ENCODE measurements around the gene HHATL.
A peak's percentile ranks its signal among the peaks of the same experiment; 100 is the strongest.

HHATL gene

GRCh38 chr3:42662813-42663535 is 39.6 kb downstream of the HHATL start:
- DNase-seq, result no peak

DNA sequence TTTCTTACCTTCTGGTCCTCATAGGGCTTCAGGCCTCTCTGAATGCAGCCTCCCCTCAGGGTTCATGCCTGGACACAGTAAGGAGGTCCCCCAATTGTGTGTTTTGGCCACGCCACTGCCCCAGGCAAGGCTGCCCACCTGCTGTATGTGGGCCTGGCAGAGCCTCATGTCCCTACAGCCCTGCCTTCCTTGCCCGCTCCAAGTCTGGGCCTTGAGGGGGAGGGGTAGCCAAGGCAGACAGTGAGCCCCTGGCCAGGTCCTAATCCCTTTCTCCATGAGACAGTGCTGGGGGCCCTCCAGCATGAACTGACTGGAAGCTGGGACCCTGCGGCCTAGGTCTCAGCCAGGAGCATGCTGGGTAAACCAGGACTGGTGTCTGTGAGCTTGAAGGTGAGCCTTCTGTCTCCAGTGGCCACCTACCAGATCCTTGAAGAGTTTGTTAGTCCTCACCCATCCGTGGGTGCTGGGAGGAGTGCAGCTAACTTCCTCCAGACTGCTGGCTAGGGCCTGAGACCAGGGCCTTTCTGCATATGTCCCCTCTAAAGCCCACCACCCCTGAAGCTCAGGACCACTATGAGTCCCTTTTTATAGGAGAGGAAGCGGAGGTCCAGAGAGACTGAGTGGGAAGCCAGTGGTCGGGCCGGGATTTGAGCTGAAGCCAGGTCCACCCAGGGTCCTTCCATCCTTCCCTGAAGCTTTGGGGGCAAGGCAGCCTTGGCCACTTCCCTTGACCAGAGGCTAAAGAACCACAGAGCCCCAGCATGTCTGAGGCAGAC is 40.4 kb downstream of the HHATL start:
- no peak for DNase-seq

DNA sequence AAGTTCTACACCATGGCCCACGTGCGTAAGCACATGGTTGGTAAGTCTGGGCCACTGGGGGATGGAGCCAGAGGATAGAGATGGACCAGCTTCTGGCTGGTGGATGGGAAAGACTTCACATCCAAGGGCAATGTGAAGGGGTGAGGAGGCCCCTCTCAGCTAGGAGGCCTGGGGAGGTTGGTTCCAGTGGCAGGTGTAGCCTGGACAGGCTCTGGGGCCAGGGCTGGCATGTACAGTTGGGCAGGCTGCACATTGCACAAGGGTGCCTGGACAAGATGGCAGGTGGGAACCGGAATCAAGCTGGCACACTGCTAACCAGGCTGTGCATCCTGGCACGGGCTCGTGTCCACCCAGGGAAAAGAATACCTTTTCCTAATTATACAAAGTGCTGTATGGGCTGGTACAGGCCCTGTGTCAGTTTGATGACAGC is 41.0 kb downstream of the HHATL start:
- no peak for DNase-seq

GRCh38 chr3:42660898-42661297 is 41.7 kb downstream of the HHATL start:
- DNase-seq, result peak; percentile 10

DNA sequence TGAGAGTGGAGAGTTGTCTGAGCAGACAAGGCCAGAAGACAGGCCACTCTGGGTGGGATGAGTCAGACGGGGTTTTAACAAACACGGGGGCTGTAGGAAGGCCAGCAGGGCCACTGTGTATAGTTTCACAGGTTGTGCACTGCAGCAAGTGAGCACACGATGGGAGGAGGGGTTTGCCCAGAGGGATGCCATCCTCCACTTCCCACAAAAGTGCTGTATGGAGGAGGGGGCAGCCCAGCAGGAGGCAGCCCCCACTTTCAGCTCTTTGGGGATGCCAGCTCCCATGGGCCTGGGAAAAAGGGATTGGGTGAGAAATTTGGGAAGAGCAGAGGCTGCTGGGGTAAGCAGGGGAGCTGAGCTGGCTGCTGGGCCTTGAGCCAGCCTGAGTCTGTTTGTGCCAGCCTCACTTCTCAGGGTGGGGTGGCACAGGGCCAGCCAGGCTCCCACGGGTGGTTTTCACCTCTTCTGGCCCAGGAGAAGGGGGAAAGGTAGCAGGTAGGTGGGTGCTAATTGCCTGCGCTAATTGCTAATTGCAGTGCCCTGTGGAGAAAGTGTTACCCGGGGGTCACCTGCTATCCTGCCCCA is 42.4 kb downstream of the HHATL start:
- no peak for DNase-seq

- DNase-seq, result no peak
Observed at GRCh38 chr3:42659451-42660130, 43.0 kb downstream of the HHATL start.

- no peak for DNase-seq
Observed at GRCh38 chr3:42658771-42659390, 43.7 kb downstream of the HHATL start.

GRCh38 chr3:42658091-42658770 is 44.4 kb downstream of the HHATL start:
- no peak for DNase-seq

GRCh38 chr3:42657675-42658074 is 44.9 kb downstream of the HHATL start:
- no peak for DNase-seq

DNA sequence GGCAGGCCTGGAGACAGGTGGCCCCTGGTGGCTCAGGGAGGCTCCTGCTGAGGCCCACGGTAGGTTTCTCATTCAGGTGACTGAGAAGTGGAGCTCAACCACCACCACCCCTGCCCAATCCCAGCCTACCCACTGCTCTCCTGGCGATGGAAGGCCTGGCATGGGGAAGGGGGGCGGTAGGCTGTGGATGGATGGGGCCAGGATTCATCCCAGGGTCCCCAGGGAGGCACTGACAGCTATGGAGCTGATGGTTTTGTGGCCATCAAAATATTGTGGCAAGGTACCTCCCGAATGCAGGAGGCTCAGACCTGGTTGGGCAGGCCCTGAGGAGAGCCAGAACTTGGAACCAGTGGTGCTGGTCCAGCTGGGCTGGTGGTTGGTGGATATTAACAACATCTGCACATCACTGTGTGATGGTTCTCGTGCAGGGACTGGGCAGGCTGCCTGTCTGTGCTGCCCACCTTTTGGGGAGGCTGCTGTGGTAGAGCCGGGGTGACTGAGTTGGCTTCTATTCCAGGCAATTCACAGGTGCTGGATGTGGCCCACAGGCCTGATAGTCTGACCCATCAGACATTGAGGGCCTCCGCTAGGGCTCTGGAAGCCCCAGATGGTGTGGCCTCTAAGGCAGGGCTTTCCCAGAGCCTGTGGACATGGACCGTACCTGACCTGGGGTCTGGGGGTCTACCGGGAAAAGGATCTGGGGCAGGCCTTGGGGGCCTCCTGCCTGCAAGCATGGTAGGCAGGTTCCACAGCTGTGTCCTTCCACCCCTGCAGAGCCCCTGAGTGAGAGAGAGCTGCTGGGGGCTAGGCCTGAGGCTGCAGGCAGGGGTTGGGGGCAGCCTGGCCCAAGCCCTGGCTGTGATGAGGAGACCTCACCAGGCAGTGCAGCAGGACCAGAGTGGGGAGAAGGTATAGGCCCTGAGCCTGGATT is 45.7 kb downstream of the HHATL start:
- DNase-seq, result no peak

- DNase-seq, result no peak
Observed at GRCh38 chr3:42655980-42656679, 46.5 kb downstream of the HHATL start.

DNA sequence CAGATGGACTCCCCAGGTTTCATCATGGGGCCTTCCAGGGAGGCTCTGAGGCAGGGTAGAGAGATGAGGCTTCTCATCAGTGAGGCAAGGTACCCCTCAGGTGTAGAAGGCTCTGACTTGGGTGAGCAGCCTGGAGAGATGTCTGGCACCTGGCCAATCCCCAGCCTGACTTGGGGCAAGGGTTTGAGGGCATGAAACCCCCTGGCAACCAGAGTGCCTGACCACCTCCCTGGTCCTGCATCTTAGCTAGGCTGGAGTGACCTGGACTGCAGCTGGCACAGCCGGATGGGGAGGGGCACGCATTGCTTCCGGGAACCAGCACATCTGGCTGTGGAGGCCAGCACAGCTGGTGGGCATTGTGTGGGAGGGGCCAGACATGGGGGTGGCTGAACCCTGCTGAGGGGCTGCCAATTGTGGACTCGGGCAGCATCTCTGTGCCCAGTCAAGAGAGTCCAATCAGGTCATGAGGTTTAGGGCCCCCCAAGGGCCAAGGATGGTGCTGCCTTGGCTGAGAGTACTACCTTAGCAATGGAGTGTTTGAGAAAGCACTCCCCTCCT is 47.2 kb downstream of the HHATL start:
- no peak for DNase-seq

DNA sequence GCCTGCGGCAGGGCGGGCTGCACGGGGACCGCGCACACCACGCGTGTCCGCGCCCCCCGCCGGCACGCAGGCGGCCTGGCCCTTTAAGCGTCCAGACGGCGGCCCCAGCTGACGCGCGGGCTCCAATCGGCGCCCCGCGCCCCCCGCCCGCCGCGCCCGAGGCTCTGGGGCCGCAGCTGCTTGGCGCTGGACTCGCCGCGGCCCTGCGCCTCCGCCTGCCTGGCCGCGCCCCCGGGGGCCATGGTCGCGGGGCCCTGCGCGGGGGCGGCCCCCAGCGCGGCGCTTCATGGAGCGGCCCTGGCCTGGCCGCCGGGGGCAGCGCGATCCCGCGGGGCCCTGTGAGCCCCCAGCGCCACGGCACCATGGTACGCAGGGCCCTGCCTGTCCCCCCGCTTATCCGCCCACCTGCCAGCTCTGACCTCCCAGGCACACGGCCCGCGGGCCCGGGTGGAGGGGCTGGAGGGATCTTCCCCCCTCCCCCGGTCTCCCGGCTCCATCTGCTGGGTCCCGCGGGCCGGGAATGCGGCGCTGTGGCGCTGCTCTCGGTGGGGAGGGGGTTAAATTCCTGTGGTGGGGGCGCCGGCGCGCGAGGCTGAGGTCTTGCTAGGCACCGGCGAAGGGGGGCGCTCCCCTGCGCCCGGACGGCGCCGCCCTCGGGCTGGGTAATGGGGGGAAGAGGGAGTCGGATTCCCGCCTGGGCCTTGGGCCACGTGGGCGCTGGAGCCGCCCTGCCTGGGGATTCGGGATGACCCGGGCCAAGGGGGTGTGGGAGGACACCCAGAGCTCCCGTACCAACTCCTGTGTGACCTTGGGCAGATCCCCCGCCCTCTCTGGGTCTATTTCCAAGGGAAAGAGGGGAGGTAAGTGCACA is 48.0 kb downstream of the HHATL start:
- DNase-seq, result no peak

GRCh38 chr3:42653560-42654330 is 48.9 kb downstream of the HHATL start, which contains the start of gene ZBTB47:
TSS of gene ZBTB47 (plus strand) at chr3:42653697. CDS start at chr3:42658356, 4,659 bp downstream.
- no peak for DNase-seq

GRCh38 chr3:42653303-42653559 is 49.4 kb downstream of the HHATL start:
- no peak for DNase-seq

DNA sequence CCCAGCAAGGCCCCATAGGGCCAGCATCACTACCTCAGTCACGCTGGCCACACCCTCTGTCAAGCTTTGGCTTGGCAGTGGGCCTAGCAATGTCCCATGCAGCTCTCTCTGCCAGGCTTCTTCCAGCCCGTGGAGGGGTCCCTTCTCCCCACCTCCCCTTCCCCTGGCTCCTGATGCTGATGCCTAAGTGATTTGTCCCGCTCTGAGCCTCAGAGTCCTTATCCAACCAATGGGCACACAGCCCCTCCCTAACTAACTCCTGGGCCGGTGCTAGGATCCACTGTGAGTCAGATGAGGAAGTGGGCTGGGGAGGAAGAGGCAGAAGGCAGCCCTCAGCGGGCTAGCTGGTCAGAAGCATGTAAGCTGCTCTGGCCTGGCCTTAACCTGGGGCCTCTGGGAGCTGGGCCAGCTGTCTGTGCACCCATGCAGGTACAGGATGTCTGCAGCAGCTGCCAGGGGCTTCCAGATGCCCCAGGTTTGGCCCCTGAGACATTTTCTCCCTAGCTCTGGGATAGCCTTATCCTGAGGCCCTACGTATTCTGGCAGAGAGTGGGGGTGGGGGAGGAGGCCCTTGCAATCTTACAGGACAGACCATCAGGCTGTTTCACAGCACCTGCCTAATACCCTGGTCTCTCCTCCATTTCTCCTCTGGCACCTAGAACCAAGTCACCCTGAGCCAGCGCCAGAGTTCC is 49.8 kb downstream of the HHATL start:
- DNase-seq, result no peak

DNA sequence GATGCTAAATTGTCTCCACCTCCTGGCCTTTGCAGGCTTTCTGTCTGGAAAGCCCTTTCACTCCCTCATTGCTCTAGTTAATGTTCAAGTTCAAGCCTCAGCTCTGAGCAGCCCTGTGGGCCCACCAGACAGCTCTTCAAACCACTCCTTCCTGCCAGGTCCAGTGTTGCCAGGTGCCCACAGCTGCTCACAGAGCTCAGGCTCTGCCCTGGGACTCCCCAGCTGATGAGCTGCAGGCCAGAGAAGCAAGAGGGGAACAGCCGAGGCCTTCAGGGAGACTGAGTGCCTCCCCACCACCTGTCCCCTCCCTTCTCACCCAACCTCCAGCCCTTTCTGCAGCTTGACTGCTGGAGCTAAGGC is 50.4 kb downstream of the HHATL start:
- DNase-seq, result no peak
